MCF 10A (cell line): Measurements from ENCODE around the gene ATP8B3. TPM values are rescaled to one million over a fixed set of nuclear protein-coding genes. Genes with fewer than 3 reads are reported as not detected.
A peak's percentile ranks its signal among the peaks of the same experiment; 100 is the strongest.

Experiments
- BruUV-seq: library from RNA; stranded (reverse); fragments of 400-500 nt; replicated peaks from 2 replicates; lab custom pipeline; 2021; lab: Mats Ljungman, UMichigan
- CTCF ChIA-PET: fragments of 300-600 bp; sonication (Branson Sonifier 250); formaldehyde crosslinking; extraction: SDS; loops from one replicate; lab custom pipeline; 2021; ENCODE audit warnings: antibody characterized with exemption, inconsistent platforms; lab: Yijun Ruan, JAX
- POLR2A ChIA-PET: fragments of 300-600, 350-650 bp; sonication (Branson Sonifier 250); formaldehyde crosslinking; extraction: SDS; loops from one replicate; lab custom pipeline; 2020; ENCODE audit warnings: antibody characterized with exemption, inconsistent platforms; lab: Yijun Ruan, JAX
- DNase-seq: peaks from one replicate; pipeline ENCODE4 v3.0.0-alpha.2; 2018; ENCODE audit not compliant: unreplicated experiment
- H3K27ac Mint-ChIP-seq: one replicate; pipeline ENCODE4 v1.8.0; 2022; ENCODE audit warnings: mild to moderate bottlenecking, low read depth, mixed read lengths; ENCODE audit not compliant: unreplicated experiment
- H3K27me3 Mint-ChIP-seq: one replicate; pipeline ENCODE4 v1.8.0; 2022; ENCODE audit warnings: mixed read lengths; ENCODE audit not compliant: insufficient read depth, unreplicated experiment
- H3K36me3 Mint-ChIP-seq: one replicate; pipeline ENCODE4 v1.8.0; 2022; ENCODE audit warnings: mild to moderate bottlenecking, moderate library complexity, mixed read lengths; ENCODE audit not compliant: insufficient read depth, unreplicated experiment
- H3K4me1 Mint-ChIP-seq: one replicate; pipeline ENCODE4 v1.8.0; 2022; ENCODE audit warnings: mixed read lengths; ENCODE audit not compliant: insufficient read depth, unreplicated experiment
- H3K4me3 Mint-ChIP-seq: one replicate; pipeline ENCODE4 v1.8.0; 2022; ENCODE audit warnings: mild to moderate bottlenecking, moderate library complexity, mixed read lengths; ENCODE audit not compliant: unreplicated experiment
- H3K9me3 Mint-ChIP-seq: one replicate; pipeline ENCODE4 v1.8.0; 2022; ENCODE audit warnings: mixed read lengths; ENCODE audit not compliant: unreplicated experiment
- intact Hi-C: fragments of 100-400 bp; cut with micrococcal nuclease; formaldehyde crosslinking; loops from 2 replicates; pipeline ENCODE4 v1.14.1; 2022
- total RNA-seq: library from RNA; stranded (reverse); gene quantifications from 2 replicates; pipeline ENCODE4 v1.2.3, GENCODE V29; 2022
- TF ChIP-seq, protein P1 (sequence below): fragments of 200-600 bp; IDR thresholded peaks from one replicate; pipeline ENCODE4 v1.8.0; 2022; ENCODE audit warnings: antibody characterized with exemption, mild to moderate bottlenecking; ENCODE audit not compliant: unreplicated experiment

The ATP8B3 gene
- total RNA-seq, 1 experiment from 2014 or later, result 9.3 TPM

DNA sequence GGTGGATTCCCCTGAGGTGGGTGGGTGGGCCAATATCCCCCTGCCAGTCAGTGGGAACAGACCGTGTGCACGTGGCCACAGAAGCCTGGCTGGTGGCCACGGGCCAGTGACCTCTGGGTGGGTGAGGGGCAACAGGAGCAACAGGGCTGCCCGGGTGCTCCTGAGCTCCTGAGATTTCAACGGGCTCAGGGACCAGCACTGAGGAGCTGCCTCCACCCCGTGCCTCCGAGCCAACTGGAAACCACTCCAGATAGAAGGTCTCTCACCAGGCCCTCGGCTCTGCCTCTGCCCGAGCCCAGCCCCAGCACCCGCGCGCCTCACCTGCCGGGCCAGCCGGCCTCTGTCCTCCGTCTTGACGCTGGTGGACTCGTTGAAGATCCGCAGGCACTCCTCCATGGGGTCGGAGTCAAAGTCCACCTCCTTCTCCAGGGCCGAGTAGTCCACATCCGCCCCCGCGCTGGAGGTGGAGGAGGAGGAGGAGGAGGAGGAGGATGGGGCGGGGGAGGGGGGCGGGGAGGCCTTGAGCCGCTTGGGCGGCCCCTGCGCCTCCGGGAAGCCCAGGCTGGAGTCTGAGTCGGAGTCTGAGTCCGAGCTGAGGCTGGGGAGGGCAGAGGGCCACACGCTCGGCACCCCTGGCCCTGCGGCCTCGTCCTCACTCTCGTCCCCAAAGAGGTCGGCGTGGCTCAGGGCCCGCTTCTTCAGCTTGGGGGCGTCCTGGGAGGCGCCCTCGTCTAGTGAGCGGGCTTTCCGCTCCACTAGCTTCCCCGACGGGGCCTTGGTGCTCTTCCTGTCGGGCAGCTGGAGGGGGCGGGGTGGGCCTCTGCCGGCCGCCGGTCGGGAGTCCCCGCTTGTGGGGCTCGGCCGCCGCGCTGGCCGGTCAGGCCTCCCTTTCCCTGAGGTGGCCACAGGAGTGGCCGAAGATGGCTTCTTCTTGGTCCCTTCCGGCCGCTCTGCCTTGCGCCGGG, 14.8 kb upstream of the ATP8B3 start:
- CTCF ChIA-PET, result interaction anchor here (0.6 to 3.8 kb wide), 25 partner anchors 10 to 183 kb away, joined by 3 to 57 read pairs (median 4); no protein-coding TSS in a partner anchor
- TF ChIP-seq, protein P1, sequence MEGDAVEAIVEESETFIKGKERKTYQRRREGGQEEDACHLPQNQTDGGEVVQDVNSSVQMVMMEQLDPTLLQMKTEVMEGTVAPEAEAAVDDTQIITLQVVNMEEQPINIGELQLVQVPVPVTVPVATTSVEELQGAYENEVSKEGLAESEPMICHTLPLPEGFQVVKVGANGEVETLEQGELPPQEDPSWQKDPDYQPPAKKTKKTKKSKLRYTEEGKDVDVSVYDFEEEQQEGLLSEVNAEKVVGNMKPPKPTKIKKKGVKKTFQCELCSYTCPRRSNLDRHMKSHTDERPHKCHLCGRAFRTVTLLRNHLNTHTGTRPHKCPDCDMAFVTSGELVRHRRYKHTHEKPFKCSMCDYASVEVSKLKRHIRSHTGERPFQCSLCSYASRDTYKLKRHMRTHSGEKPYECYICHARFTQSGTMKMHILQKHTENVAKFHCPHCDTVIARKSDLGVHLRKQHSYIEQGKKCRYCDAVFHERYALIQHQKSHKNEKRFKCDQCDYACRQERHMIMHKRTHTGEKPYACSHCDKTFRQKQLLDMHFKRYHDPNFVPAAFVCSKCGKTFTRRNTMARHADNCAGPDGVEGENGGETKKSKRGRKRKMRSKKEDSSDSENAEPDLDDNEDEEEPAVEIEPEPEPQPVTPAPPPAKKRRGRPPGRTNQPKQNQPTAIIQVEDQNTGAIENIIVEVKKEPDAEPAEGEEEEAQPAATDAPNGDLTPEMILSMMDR, result no peak
- BruUV-seq, result no TSS peak
- POLR2A ChIA-PET, result interaction anchor here (0.6 to 1.2 kb wide), 5 partner anchors 13 to 236 kb away, joined by 3 read pairs; no protein-coding TSS in a partner anchor
- intact Hi-C loops, result no loop called here
- H3K27me3 Mint-ChIP-seq, result no peaks in the 10 kb centered on the region
- H3K4me3 Mint-ChIP-seq, result no peak overlapping the region
- H3K27ac Mint-ChIP-seq, result no peak overlapping the region
- DNase-seq, result no peak
- H3K4me1 Mint-ChIP-seq, result peaks cover 4% of the 10 kb centered on the region
- H3K36me3 Mint-ChIP-seq, result peaks cover 38% of the 10 kb centered on the region
- H3K9me3 Mint-ChIP-seq, result no peaks in the 10 kb centered on the region

DNA sequence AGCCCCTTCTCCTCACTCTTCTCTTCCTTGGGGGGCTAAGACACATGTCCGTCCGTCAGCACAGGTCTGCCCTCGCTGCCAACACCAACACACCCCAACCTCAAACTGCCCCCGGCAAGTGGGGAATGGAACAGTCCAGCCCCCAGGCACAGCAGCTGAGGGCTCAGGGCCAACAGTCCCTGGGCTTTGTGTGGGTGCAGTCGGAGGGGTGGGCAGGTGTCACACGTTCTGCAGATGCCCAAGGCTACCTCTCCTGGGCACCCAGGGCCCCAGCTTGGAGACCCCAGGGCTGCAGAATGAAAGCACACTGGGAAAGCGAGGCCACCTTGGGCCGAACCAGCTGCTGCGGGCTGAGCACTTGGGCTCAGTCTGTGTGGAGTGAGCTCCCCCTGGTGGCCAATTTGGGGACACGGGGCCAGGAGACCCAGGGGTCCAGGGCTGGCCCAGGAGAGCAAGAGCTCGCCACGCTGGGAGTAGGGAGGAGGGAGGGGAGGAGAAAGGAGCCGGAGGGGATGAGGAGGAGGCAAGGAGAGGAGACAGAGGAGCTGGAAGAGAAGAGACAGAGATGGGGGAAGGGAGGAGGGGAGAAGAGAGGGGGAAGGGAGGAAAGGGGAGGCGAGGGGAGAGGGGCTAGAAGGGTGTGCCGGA, 14.0 kb upstream of the ATP8B3 start:
- Mint-ChIP-seq H3K27me3 (no peaks in the 10 kb centered on the region), H3K36me3 (peaks cover 43% of the 10 kb centered on the region), H3K4me1 (peaks cover 4% of the 10 kb centered on the region), H3K4me3 (no peak overlapping the region), H3K9me3 (no peaks in the 10 kb centered on the region), H3K27ac (no peak overlapping the region)
- intact Hi-C loops, result no loop called here
- POLR2A ChIA-PET, result interaction anchor here (0.6 to 1.2 kb wide), 8 partner anchors 12 to 360 kb away, joined by 3 to 8 read pairs (median 4); no protein-coding TSS in a partner anchor
- CTCF ChIA-PET, result interaction anchor here (0.6 to 3.8 kb wide), 28 partner anchors 9 to 495 kb away, joined by 3 to 57 read pairs (median 4); no protein-coding TSS in a partner anchor
- peak; percentile 81 for DNase-seq
- TF ChIP-seq, protein P1, result peak; percentile 96
- BruUV-seq, result no TSS peak

DNA sequence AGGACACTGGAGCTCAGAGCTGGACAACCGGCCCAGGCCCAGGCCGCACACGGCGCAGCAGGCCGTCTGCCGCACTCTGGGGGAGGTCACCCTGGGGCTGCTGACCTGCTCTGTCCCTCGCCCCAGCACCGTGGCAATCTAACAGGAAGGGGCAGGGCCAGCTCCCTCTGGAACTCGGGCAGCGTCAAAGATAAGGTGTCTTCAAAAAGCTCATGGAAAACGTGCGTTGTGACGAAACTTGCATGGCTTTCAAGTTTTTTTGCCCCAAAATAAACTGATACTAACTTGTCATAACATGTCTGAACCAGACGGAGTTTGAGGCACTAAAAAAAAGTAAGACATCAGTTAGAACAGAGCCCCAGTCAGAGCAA, 12.2 kb upstream of the ATP8B3 start:
- CTCF ChIA-PET, result interaction anchor here (0.7 to 3.3 kb wide), 2 partner anchors 13 to 152 kb away, joined by 3 to 57 read pairs; no protein-coding TSS in a partner anchor
- Mint-ChIP-seq H3K27me3 (no peaks in the 10 kb centered on the region), H3K9me3 (no peaks in the 10 kb centered on the region), H3K27ac (peak overlapping the region; percentile 16), H3K36me3 (peaks cover 55% of the 10 kb centered on the region), H3K4me1 (peaks cover 4% of the 10 kb centered on the region), H3K4me3 (no peak overlapping the region)
- no peak for DNase-seq
- TF ChIP-seq, protein P1, result no peak
- no TSS peak for BruUV-seq
- POLR2A ChIA-PET, result no interaction called here
- intact Hi-C loops, result no loop called here
